ENCODE results near the gene MPPE1.

The MPPE1 gene

DNA sequence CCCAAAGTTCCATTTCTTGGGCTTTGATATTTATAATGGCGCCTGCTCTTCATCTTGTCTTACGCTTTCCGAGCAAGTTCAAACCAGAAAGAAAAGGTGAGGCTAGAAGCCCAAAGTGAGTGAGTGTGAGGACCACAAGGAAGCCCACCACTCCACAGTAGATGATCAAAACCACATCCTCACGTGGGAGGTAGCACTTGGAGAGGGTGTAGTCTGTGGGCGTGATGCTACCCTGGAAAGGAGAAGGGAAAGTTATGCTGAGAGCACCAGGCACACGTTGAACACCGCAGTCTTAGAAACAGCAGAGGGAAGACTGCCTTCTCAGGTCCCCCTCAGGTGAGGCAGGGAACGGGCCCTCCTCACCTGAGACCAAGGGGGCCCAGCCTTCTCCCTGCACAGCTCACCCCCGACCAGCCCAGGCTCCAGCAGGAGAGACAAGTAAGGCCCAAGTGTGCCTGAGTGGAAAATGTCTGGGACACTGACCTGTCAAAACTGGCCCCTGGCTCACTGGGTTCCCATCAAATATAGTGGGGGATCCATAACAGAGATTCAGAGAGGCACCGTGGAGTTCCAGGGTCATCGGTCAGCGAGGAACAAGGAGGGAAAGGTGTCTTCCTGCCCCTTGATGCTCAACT lies 23.6 kb downstream of the MPPE1 start:
- DNase-seq = peak in 2 of 4 experiments; percentile 10 to 16

DNA sequence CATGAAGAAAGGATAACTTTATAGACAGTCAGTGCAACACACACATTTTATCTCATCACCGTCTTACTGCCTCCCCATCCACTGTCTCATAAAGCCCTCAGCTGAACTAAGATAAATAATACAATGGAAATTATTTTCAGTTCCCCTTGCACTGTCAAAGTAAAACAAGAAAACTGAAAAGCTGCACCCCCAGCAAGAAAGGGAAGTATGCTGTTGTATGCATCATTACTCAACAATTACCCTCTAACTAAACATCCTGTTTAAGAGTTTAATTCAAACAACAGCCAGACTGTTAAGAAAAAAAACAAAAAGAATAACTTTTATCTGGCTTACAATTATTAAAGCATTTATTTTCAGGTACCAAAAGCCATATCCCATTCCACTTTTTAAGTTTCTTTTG lies 25.0 kb downstream of the MPPE1 start:
- peak; percentile 62 to 88 (median 78) for DNase-seq

DNA sequence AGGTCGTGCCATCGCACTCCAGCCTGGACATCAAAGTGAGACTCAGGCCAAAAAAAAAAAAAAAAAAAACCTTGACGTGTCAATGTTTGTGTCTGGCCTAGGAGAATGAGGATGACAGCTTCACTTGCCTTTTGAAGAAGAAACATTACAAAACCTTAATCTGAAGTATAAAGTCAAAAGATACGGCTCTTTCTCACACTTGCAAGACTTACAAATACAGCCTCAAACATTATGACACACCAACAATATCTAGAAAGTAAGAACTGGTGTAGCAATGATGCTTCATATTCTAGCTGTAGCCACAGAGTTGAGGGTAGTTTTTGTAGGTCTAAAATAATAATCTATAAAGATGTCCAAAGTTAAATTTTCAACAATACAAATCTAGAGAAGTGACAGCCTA lies 25.5 kb downstream of the MPPE1 start:
- peak in 2 of 4 experiments; percentile 14 to 29 for DNase-seq

DNA sequence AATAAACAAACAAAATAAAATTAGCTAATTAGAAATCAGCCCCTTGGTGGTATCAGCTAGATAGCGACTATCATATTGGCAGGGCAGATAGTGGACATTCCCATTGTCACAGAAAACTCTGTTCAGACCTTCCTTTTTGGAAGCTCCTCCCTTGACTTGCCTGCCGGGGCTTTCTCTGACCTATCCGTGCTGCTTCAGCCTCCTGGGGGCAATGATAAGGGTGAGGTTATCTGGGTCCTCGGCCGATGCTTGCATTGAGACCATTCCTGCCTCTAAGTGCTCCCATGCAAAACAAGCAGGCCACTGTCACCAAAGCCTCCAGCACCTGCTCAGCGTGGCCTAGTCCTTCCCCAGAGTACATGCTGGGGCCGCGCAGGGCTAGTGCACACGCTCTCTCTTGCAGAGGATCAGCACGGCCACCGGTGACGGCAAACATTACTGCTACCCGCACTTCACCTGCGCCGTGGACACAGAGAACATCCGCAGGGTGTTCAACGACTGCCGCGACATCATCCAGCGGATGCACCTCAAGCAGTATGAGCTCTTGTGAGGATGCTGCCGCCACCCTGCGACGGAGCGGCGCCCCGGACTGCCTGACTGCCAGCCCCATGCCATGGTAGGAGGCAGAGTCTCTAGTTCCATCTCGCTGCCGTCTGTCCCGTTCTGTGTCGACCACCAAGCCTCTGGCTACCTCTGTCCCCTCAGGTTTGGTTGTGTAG lies 27.4 kb downstream of the MPPE1 start:
- DNase-seq = no peak

DNA sequence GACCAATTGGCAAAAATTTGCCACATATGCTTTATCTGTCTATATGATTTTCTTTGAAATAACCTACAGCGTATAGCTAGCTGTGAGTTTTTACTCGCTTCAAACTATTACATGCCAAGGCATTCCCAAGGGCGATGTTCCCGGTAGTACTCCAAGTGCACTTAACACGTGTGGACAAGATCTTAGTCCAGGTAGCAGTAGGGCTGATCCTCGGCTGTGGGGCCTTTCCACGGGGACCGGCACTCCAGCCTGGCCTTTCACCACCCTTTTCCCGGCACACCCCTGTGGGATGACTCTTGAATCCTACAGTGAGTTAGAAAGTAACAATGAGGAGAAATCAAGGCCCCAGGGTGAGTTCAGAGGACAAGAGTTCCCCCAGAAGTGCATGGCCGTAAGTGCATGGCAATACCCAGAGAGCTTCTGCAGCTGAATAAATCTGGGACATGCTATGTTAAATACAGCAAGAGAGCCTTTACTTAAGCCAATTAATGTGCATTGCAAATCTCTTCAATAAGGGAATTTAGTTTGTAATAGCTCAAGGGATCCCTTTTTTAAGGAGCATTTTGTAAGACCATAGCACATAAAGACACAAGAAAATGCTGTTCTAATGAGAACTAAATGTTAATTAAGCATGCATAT lies 30.5 kb downstream of the MPPE1 start:
- DNase-seq = no peak

DNA sequence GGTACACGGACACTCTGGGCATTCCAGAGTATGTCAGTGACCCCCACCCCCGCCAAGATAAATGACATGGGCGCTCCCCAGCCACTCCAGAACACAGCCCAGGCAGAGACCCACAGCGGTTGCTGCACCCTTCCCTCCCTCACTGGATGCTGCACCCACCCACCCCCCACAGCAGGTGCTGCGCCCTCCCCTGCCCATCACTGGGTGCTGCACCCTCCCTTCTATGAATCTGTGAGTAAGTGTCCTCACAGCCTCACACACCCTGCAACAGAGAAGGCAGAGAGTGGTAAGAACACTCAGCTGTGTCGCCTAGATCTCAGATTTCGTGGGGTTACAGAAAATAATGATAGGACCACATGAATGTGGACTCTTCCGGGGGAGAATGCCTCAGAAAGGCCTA lies 33.4 kb downstream of the MPPE1 start:
- DNase-seq = no peak

DNA sequence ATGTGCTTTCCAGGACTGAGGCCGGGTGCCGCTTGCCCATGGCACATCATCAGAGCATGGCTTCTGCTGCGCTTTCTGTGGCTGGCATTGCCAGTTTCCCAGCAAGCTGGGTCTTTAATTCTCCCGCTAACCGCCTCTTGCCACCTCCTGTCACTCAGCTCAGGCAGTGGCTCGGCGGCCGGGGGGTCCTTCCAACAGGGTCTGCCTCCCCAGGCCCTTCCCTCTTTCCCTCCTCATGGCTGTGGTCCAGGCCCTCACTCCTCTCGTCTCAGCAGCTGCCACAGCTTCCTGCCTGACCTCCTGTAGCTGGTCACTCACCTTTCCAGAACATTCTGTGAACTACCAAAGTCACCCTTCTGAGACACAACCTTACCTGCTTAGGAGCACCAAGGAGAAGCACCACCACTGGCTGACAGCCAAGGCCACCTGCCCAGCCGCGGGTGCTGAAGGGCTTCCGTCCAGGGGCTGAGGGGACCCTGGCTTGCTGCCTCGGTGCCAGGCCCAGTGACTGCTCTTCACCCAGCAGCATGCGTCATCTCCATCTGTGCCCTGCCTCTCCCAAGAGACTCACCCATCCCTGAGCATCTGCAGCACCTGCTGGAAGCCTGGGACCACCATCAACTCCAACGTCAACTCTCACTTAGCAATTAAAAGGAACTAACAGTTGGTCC lies 34.3 kb downstream of the MPPE1 start:
- no peak for DNase-seq

DNA sequence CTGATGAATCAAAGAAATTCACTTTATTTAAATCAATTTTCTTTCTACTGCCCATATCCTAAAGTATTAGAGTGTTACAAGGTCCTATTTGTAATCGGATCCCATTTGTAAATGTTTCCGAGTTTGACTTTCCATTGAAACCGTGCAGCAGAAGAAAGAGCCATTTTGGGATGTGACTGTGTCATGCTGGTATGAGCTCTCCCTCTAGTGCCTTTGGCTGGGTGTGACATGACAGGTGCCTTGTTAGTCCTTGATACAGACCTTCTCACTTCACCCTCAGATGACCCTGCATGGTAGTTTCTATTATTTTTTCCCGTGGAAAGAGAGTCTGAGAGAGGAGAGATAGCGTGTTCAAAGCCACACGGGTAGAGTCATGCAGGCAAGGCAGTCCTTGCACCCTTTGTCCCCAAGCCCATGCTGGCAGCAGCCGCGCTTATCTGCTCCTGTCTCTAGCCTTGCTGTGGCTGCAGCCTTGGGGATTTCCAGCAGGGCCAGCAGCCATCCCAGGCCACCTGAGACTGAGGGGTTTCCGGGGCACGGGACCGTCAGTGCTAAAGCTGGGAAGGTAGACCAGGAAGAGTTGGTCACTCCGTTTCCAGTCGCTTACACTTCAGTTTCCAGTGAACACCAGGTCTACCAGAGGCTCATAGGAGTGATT lies 35.5 kb downstream of the MPPE1 start:
- DNase-seq = peak in 3 of 4 experiments; percentile 52 to 54 (median 52)

DNA sequence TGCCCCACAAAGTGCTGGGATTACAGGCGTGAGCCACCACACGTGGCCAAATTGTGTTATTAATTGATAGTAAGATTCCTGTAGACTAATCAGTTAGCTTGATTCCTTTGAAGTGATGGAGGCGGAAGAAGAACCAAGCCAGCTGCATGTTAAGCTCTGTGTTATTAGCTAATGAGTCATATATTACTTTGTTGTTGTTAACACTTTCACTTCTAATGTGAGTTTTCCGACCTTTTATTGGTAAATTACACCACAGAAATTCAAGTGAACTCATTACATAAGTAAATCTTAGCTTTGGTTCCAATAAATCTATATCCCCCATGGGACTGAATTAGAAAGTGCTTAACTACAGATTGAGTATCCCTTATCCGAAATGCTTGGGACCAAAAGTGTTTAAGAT lies 36.6 kb downstream of the MPPE1 start:
- no peak for DNase-seq

DNA sequence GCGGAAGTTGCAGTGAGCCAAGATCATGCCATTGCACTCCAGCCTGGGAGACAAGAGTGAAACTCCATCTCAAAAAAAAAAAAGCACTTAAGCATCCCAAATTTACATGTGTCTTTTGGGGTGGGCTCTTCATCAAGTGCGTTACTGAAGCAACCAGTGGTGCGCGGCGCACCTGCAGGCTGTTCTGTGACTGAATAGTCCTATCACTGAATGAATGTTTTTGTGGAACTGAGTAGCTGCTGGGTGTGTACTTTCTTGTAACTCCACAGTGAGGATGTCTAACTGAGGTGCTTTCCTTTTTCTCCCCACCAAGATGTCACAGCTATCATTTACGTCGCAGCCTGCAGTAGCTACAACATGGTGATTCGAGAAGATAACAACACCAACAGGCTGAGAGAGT lies 39.9 kb downstream of the MPPE1 start:
- DNase-seq = no peak

DNA sequence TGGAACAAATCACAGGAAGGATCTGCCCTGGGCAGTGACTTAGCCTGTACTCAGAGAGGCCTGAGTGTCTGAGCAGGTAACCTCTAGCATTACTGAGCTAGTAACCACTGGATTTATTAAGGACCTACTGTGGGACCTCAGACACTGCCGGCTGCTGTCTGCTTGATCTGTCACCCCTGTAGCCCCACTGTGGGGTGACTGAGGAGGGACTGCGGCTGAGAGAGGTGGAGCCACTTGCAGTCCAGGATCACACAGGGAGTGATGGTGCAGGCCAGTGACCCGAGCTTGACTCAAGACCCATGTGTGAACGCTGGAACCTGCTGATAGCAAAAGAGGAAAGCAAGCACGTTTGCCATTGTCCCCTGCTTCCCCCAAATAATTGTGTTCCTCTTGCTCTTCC lies 41.4 kb downstream of the MPPE1 start:
- no peak for DNase-seq

DNA sequence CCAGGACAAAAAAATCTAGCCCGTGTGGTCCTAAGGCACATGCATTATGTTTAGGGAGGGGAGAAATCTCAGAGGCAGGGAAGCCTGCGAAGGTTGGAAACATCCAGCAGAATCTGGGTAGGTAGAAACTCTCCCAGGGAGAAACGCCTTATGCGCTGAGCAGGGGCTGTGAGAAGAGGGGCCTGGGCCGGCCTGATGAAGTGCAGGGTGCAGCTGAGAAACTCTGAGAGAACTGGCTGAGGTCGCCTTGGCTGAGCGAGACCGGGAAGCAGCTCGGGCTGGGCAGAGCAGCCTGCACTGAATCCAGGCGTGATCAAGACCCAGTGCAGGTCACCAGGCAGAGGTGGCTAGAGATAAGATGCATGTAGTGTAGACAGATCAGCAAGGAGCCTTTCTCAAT lies 41.8 kb downstream of the MPPE1 start:
- no peak for DNase-seq

DNA sequence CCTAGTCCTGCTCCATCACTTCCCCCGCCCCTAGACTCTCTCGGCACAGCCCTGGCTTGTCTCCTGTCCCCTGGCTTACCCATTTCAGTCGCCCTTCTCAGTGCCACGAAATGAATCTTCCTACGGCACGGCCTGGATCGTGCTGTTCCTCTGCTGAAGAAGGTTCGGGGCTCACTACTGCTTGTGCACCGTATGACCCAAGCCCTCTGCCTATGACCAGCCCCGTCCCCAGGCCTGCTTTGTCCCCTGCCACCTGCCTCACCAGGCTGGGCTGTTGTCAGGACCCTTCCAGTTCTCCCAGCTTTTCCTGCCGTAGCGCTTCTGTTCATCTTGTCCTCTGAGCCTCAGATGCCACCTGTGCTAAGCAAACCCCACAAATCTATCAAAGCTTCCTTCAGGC lies 43.0 kb downstream of the MPPE1 start:
- DNase-seq = no peak

DNA sequence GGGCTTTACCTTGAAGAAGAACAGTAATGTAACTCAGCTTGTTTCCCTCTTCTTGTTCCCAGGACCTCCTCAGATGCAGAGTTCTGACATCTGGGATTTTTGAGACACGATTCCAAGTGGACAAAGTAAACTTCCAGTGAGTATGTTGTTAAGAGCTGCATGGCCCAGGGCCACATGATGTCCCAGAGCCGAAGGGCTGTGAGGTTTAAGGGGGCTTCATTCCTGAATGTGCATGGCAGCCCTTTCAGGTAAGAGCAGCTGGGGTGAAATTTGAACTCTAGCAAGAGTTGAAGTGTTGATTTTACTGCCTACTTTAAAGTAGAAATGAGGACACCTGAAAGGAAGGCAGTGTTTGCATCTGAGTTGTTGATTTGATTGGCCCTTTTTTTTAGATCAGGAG lies 43.6 kb downstream of the MPPE1 start:
- no peak for DNase-seq

DNA sequence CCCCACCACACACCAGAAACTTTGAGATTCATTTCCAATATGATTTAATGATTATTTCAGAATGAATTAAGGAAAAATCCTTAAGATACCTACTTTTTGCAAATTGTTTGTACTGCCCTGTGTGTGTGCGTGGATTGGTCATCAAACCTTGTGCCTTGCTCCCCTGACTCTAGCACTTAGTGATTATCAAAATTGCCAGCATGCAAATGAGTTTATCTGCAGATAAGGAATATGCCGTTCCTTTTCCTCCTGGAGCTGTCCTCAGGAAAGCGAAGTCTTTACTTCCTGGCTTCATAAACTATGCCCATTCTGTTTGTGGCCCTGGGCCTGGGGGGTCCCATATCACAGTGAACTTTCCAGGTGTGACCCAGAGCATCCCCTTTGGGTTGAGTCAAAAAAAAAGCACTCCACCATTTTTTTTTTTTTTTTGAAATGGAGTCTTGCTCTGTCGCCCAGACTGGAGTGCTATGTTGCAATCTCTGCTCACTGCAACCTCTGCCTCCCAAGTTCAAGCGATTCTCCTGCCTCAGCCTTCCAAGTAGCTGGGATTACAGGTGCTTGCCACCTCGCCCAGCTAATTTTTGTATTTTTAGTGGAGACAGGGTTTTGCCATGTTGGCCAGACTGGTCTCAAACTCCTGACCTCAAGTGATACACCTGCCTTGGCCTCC lies 45.5 kb downstream of the MPPE1 start:
- DNase-seq = no peak

DNA sequence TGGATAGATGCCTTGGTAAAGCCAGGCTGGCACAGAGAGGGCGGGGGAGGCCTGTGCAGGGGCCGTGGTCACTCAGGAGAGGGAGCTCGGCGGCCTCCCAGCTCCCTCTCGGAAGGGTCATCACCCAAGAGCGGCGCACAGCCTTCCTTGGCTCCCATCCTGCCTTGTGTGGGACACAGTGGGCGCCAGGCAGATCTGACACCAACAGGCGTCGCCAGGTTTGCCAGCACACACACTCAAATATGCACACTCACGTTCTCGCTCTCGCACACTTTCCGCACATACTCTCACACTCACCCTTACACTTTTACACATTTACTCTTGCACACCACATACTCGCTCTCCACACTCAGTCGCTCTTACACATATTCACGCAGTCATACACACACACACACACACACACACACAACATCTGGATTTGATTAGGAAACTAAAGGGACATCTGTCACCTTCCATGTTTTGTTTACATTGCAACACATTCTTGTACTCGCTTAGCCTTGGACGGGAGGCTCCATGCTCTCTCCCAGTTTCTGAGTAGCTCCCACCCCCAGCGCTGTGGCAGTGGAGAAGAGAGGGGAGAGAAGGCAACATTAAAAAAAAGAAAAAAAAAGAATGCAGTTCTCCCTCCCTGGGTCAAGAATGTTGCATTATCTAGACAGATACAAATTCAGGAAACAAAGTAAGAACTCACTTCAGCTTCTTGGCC lies 46.4 kb downstream of the MPPE1 start:
- DNase-seq = no peak

DNA sequence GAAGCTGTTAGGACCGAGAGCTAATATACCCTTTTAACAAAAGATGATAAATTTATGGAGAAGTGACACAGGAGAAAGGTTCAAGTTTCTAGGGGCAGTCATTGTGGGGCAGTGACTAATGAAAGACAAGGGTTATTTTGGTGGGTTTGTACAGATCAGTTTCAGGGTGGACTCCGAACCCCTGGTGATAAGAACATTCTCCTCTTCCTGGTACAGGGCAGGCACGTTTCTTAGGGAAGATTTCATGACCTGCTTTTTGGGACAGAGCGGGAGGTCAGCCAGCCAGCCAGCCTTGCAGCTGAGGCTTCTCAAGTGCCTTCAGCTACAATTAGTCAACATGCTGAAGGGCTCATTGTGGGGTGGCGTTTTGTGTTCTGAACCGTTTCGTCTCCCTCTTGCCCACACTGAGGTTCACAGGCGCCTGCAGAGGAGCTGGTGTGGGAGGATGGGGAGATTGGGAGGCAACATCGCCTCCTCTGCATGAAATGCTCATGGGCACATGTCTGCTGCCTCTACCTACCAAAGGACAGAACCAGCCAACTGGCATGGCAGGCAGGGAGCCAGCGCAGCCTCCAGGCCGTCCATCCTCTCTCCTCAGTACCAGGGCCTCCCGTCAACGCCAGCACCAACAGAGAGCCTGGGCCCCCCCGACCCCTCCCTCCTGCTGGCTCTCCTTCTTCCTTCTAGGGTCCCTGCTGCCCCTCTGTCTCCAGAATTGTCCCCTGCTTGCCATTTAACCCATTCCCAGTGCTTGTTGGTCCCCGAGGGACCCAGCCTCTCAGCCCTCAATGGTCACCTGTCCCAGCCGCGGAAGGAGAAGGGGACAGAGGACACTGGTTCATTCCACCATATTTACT lies 47.3 kb downstream of the MPPE1 start:
- no peak for DNase-seq

DNA sequence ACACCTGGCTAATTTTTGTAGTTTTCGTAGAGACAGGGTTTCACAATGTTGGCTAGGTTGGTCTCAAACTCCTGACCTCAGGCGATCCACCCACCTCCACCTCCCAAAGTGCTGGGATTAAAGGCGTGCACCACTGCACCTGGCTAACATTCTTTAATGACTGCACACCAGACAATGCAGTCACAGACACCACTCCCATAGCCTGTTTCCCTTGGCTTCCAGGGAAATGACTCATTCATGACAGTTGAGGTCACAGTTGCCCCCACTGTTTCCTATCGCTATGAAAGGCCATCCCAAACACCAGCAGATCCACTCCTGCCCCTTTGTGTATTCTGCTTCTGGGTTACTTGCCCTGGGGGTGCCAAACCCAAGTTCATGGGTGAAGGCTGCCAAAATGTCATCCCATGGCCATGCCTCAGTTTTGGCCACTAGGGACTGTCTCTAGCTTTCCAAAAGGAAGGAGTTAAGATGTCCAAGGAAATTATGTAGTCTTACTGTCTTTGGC lies 48.2 kb downstream of the MPPE1 start:
- peak; percentile 36 to 66 (median 42) for DNase-seq

DNA sequence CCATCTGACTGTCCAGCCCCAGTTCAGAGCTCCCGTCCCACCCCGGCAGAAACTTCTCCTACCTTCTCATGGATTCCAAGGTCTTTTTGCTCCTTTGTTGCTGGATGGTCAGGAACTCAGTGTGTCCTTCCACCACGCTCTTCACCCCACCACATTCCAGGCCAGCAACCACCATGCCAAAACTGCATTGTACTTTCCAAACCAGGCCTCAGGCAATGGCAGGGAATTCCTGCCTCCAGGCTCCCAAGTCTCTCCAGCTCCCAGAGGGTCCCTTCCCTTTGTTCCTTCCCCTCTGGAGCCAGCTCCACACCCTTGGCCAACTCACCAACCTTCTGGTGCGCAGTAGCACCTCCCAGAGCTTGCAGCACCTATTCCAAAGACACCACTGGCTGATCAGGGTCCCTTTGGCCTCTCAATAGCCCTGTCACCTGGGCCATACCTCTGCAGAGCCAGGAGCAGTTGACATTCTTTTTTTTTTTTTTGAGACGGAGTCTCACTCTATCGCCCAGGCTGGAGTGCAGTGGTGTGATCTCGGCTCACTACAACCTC lies 48.8 kb downstream of the MPPE1 start:
- no peak for DNase-seq
